Measurements from ENCODE around the gene COL1A2. TPM values are rescaled to one million over a fixed set of nuclear protein-coding genes. Genes with fewer than 3 reads are reported as not detected.

The COL1A2 gene
- total and polyA plus RNA-seq, 2 of the 8 experiments (the other 6 are each of a cell fraction or from before 2014, with no cell fraction given), result 45.2 to 87.2 TPM

- DNase-seq (ENCODE audit: low read depth in 1 of 2, low spot score in 2 of 2), result no peak
- Histone ChIP-seq H3K4me2 (ENCODE audit: insufficient read depth in 1 of 2, low read depth in 2 of 2, low read length in 2 of 2) (no peak overlapping the region), H4K91ac (replicated peaks; ENCODE audit: insufficient read length, low read length) (no peak overlapping the region), H4K5ac (ENCODE audit: insufficient read length, low read depth, low read length) (no peak overlapping the region), H3K18ac (ENCODE audit: extremely low read depth, low read length) (no peak overlapping the region), H3K4me3 (ENCODE audit: extremely low read depth in 1 of 4, insufficient read depth in 2 of 4, low read depth in 3 of 4, low read length in 4 of 4) (no peak overlapping the region), H2AFZ (ENCODE audit: low read length) (no peak overlapping the region; the same call in 1 of the 2 replicates), H3K4ac (replicated peaks; ENCODE audit: insufficient read length, low read depth, low read length) (no peak overlapping the region), H3K56ac (replicated peaks; ENCODE audit: insufficient read length, low read depth, low read length) (no peak overlapping the region), H2BK15ac (ENCODE audit: low read length) (no peak overlapping the region), H3K9me3 (ENCODE audit: insufficient read depth in 2 of 2, low read depth in 1 of 2, low read length in 1 of 2) (no peaks in the 10 kb centered on the region), H2BK12ac (ENCODE audit: low read depth, low read length) (no peak overlapping the region), H3K27me3 (replicated peaks in 1 of 4; ENCODE audit: control insufficient read depth in 3 of 4, extremely low read depth in 1 of 4, insufficient read depth in 3 of 4, low read length in 3 of 4) (peaks cover 0 to 1% (median 0%) of the 10 kb centered on the region in 4 experiments; a peak in 1 of 7 replicates), H2BK5ac (ENCODE audit: low read depth, low read length) (no peak overlapping the region), H3K79me1 (ENCODE audit: low read depth, low read length) (no peaks in the 10 kb centered on the region), H2AK5ac (ENCODE audit: low read depth, low read length) (no peak overlapping the region), H3K23ac (ENCODE audit: insufficient read length) (no peak overlapping the region), H3K36me3 (ENCODE audit: control insufficient read depth in 2 of 4, insufficient read depth in 4 of 4, low read length in 3 of 4) (no peaks in the 10 kb centered on the region), H3K9ac (replicated peaks in 1 of 4; ENCODE audit: extremely low read depth in 1 of 4, low read depth in 3 of 4, low read length in 3 of 4) (no peak overlapping the region), H3K4me1 (replicated peaks in 1 of 4; ENCODE audit: control insufficient read depth in 3 of 4, insufficient read depth in 4 of 4, low read length in 3 of 4) (no peaks in the 10 kb centered on the region), H4K20me1 (replicated peaks in 1 of 2; ENCODE audit: control insufficient read depth in 1 of 2, insufficient read depth in 2 of 2, low read length in 2 of 2) (no peaks in the 10 kb centered on the region), H4K8ac (ENCODE audit: extremely low read depth, insufficient read depth, low read length) (no peak overlapping the region), H3K27ac (ENCODE audit: low read depth, low read length) (no peak overlapping the region), H3K79me2 (ENCODE audit: control insufficient read depth in 1 of 2, insufficient read depth in 2 of 2, low read length in 2 of 2) (no peaks in the 10 kb centered on the region), H3K23me2 (ENCODE audit: low read depth, low read length) (no peaks in the 10 kb centered on the region), H2BK120ac (replicated peaks; ENCODE audit: low read depth, low read length) (no peak overlapping the region), H2BK20ac (ENCODE audit: low read length) (no peak overlapping the region), H3K14ac (ENCODE audit: insufficient read length) (no peak overlapping the region)
- POLR2A ChIA-PET (ENCODE audit: partially characterized antibody), result no interaction called here
- no peak for FAIRE-seq
- 95% methylated on average over 1 of the region's 1 CpG; no CpG with 5 or more reads in 1 of the 2 experiments for WGBS, 2 experiments (ENCODE audit: extremely low coverage in 1 of 2, insufficient coverage in 1 of 2, insufficient read length in 1 of 2, insufficient replicate concordance in 2 of 2, low coverage in 1 of 2, low lambda C conversion rate in 2 of 2, missing lambda C conversion rate in 1 of 2)
- CTCF ChIA-PET (ENCODE audit: partially characterized antibody), result no interaction called here
- TF ChIP-seq CEBPB (IDR thresholded peaks at IDR 0.05; ENCODE audit: low read depth, low read length), result no peak
- TF ChIP-seq GABPA (IDR thresholded peaks at IDR 0.05; ENCODE audit: borderline replicate concordance, insufficient read depth, low read length), result no peak
- TF ChIP-seq JUND (IDR thresholded peaks at IDR 0.05; ENCODE audit: low read length), result no peak
- no peak for TF ChIP-seq SIN3A (conservative IDR thresholded peaks at IDR 0.05 in 1 of 2, IDR thresholded peaks at IDR 0.05 in 1 of 2; ENCODE audit: low read depth in 1 of 2, low read length in 2 of 2)
- no peak for TF ChIP-seq ZNF274 (IDR thresholded peaks at IDR 0.05; ENCODE audit: borderline replicate concordance, extremely low read depth, low read length)
- TF ChIP-seq EGR1 (IDR thresholded peaks at IDR 0.05; ENCODE audit: borderline replicate concordance, low read depth, low read length), result no peak
- no peak for TF ChIP-seq JUN (IDR thresholded peaks at IDR 0.05; ENCODE audit: low read depth, low read length)
- TF ChIP-seq CREB1 (IDR thresholded peaks at IDR 0.05), result no peak
- TF ChIP-seq KDM5A (IDR thresholded peaks at IDR 0.05; ENCODE audit: low read length), result no peak
- TF ChIP-seq PHF8 (conservative IDR thresholded peaks at IDR 0.05; ENCODE audit: low read depth, low read length), result no peak
- no peak for TF ChIP-seq TBP (IDR thresholded peaks at IDR 0.05; ENCODE audit: low read depth, low read length)
- no peak for TF ChIP-seq SIX5 (IDR thresholded peaks at IDR 0.05; ENCODE audit: low read depth, low read length)
- no peak for TF ChIP-seq RBBP5 (IDR thresholded peaks at IDR 0.05; ENCODE audit: borderline replicate concordance, low read depth, low read length)
- TF ChIP-seq EP300 (IDR thresholded peaks at IDR 0.05; ENCODE audit: borderline replicate concordance in 1 of 2, low read depth in 2 of 2, low read length in 2 of 2), result no peak
- TF ChIP-seq CHD1 (IDR thresholded peaks at IDR 0.05; ENCODE audit: low read depth, low read length), result no peak
Measured at GRCh38 chr7:94466516-94466915, 71.8 kb downstream of the COL1A2 start.
